HG02852 (cell line): ENCODE measurements around the gene EHMT1.
"Not testable (repeated sequence)": the region's sequence is repeated elsewhere in the genome, so short reads cannot be mapped to it uniquely, and the experiment has no call there.

Experiments
- ATAC-seq: cut with Tn5 transposase; IDR thresholded peaks from one replicate; pipeline ENCODE4 v1.9.1; 2021; ENCODE audit warnings: mild to moderate bottlenecking, moderate library complexity; ENCODE audit not compliant: unreplicated experiment

EHMT1 gene

GRCh38 chr9:137715866-137716693, 97.3 kb downstream of the EHMT1 start:
- not testable (repeated sequence) for ATAC-seq

- ATAC-seq: no peak
Observed at GRCh38 chr9:137716694-137717287, 98.0 kb downstream of the EHMT1 start.

DNA sequence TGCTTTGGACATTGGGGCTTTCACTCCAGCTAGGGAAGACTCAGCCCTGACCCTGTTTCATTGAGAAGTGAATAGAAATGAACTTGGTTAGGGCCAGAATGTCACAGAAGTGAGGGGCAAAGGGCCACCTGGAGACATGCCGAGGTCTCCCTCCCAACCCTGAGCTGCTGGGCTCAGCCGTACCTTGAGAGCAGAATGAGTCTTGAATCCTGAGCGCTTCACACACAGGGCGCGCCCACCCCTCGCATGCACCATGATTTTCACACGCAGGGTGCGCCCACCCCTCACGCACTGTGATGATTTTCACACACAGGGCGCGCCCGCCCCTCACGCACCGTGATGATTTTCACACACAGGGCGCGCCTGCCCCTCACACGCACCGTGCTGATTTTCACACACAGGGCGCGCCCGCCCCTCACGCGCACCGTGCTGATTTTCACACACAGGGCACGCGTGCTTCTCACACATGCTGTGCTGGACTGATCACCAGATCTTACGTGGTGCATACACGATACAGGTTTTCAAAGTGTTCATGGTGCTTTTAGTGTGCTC, 99.0 kb downstream of the EHMT1 start:
- no peak for ATAC-seq

DNA sequence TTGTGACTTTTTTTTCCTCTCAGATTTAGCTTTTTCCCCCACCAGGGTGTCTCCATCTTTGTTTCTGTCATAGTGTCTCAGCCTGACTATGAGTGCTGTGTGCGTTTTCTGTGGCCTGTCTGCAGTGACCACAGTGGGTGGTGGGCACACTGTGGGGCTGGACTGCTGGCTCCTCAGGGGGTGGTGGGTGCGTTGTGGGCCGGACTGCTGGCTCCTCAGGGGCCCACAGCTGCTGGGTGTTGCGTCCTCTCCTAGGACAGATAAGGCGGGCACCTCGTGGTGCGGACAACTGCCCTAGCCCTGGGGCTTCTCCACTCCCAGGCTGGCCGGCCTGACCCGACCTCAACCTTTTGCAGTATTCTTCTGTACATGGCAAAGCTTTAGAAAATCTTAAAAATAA, 100.4 kb downstream of the EHMT1 start:
- ATAC-seq: no peak

DNA sequence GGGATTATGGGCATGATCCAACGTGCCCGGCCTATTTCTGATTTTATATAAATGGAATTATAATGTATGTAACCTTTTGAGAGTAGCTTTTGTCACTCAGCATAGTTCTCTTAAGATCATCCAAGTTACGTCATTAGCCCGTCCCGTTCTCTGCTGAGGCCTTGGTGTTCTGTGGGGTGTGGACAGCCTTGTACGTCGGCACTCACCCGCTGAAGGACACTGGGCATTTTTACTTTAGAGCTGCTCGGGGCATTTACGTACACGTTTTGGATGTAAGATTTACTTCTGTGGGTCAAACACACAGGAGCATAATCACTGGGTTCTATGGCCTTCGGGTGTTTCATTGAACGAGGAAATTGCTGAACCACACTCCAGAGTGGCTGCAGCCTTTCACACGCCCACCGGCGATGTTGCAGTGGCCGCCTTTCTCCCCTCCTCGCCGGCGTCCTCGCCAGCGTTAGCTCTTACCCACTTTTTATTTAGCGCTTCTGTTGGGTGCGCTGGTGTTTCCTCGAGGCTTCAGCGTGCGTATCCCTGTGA, 101.8 kb downstream of the EHMT1 start:
- no peak for ATAC-seq

- no peak for ATAC-seq
Observed at GRCh38 chr9:137721479-137721878, 102.7 kb downstream of the EHMT1 start.

GRCh38 chr9:137721899-137722298, 103.1 kb downstream of the EHMT1 start:
- no peak for ATAC-seq

- no peak for ATAC-seq
Observed at GRCh38 chr9:137722481-137722880, 103.7 kb downstream of the EHMT1 start.

GRCh38 chr9:137723356-137723755, 104.6 kb downstream of the EHMT1 start:
- ATAC-seq: not testable (repeated sequence)

DNA sequence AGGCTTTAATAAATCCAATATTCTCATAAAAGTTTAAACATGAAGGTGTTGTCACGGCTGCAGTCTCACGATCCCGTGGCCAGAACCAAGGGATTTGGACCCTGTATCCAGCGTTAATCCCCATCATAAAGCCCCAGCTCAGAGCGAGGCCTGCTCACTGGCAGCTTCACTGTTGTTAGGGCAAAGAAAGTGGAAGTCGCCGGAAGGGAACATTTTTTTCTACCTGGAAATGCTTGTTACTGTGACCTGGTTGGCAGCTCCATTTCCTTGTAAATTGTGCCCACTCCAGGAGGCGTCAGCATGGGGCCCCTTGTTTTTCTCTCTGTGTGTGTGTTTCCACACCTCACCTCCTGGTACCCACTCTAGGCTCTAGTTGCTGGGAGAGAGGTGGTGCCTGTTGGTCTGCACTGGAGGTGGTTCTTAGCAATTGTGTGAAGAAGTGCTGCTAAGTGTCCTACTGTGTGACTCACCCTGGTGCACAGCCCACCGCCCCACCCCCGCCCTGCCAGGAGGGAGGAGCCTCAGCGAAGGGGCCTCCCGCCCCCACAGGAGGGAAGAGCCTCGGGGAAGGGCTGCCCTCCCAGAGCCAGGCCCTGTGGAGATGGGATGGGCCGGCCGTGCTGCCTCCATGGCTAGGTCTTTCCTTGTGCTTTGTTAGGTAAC, 105.1 kb downstream of the EHMT1 start:
- no peak for ATAC-seq

DNA sequence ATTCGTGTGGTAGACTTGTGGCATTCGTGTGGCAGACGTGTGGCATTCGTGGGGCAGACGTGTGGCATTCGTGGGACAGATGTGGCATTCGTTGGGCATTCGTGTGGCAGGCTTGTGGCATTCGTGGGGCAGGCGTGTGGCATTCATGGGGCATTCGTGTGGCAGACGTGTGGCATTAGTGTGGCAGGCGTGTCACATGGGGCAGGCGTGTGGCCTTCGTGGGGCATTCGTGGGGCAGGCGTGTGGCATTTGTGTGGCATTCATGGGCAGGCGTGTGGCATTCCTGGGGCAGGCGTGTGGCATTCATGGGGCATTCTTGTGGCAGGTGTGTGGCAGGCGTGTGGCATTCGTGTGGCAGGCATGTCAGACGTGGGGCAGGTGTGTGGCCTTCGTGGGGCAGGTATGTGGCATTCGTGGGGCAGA, 106.0 kb downstream of the EHMT1 start:
- no peak for ATAC-seq

DNA sequence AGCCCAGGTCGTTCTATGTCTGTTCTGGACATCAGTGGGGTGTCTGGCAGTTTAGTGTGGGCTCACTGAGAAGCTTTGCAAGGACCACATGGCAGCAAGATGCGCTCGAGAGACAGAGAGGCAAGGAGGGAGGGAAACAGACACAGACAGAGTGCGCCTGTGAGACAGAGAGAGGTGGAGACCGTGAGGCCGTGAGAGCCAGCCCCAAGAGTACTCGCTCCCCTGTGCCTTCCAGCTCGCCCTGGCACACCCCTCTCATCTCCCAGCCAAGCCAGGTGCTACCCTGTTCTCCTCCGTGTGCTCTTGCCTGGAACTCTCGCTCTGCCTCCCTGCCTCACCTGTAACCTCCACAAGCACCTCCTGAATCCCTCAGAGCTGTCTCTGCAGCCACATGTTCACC, 106.8 kb downstream of the EHMT1 start:
- no peak for ATAC-seq

GRCh38 chr9:137726336-137726735, 107.5 kb downstream of the EHMT1 start:
- not testable (repeated sequence) for ATAC-seq

GRCh38 chr9:137726764-137727163, 108.0 kb downstream of the EHMT1 start:
- ATAC-seq: no peak

GRCh38 chr9:137727716-137728115, 108.9 kb downstream of the EHMT1 start:
- no peak for ATAC-seq

DNA sequence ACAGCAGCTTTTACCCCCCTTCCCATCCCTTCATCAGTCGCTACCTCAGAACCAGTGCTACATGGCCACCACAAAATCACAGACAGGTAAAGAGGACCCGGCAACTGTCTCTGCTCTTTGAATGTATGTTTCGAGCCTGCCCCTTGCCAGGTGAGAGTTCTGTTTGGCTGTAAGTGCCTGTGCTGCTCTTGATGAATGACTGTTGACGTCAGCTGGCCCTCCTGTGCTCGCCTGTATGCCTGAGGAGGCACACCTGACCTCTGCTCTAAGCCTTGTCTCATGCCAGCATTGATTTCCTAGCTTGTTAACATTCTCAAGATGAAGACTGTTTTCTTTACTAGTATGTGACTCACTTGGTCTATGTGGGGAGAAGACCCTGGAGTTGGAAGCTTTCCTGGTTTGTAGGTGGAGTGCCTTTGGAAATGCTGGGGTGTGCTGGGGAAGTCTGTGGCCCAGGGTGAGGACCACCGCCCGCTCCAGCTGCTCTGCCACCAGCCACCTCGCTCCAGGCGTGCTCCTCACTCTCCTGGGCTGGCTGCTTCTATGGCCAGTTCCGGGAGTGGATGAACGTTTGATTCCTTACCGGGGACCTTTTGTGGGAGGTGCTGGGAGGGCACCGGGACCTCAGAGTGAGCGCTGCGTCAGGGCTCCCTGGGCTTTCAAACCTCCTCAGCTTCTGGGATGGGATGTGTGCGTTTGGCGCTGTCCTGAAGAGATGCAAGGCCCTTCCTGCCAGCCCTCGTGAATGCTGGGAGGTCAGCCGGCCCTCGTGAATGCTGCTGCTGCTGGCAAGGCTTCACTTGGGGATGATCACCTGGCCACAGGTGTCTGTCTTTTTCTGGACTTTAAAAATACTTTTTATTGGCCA, 109.9 kb downstream of the EHMT1 start:
- no peak for ATAC-seq

DNA sequence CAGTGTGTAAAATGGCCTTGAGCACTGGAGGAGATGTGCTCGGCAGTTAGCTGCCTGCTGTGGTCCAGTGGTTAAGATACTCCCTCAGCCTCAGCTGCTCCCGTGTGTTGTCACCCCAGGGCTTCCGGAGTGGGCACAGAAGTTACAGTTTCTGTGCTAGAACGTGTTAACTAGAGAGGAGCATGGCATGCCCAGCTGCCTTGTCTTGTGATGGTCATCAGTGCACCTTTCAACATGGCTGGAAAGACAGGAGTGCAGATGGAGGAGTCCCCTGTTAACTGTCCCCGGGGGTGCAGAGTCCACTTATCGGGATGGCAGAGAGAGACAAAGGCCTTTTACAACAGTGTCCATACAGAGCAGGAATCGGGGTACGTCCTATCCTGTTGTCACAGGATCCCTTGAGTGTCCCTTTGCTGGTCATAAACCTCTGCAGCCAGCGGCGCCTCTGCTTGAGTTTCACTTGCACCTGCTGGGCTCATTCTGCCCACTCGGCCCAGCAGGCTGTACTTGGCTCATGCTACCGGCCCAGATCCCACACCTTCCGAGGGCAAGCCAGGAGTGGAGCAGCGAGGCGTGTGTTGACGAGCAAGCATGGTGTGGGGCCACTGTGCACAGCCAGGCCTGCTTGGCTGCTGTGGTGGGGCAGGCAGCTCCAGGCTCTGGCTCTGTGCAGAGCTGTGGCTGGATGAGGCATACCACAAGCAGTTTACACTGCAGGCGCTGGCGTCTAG, 112.6 kb downstream of the EHMT1 start:
- ATAC-seq: no peak

- ATAC-seq: no peak
Observed at GRCh38 chr9:137731947-137732813, 113.4 kb downstream of the EHMT1 start.

DNA sequence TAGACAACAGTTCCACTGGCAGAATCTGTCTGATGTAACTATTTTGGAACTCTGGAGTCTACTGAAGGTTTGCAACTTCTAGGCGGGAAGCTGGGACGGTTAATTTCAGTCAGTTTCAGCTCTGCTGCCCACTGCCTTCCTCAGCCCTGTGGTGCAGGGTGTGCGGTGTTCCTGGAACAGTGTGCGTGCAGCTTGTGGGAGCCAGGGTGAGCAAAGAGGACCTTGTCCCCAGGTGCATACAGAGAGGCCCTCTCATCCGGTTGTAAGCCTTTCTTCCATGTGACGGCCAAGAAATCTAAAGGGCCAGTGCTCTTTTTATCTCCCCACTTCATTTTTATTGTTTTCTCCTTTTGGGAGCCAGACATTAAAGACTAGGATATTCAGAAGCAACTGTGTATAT, 114.6 kb downstream of the EHMT1 start:
- no peak for ATAC-seq
